Measurements from ENCODE around the gene GADD45GIP1.

- no peak for TF ChIP-seq CTCF (IDR thresholded peaks at IDR 0.05)
- TF ChIP-seq POLR2AphosphoS5 (IDR thresholded peaks at IDR 0.05), result no peak
- TF ChIP-seq EP300 (IDR thresholded peaks at IDR 0.05; ENCODE audit: low read depth), result no peak
Measured at GRCh38 chr19:12987190-12987589, 30.2 kb upstream of the GADD45GIP1 start.
